Endothelial cell of umbilical vein (primary cell): Measurements from ENCODE around the gene NEK4.

Source experiments
- CTCF ChIP-seq, 2 donors: IDR thresholded peaks; 1 replicate in 1 of 2; 2 replicates in 1 of 2; pipeline ENCODE4 v1.5.1; 2011; ENCODE audit warnings: low read length in 2 of 2, mild to moderate bottlenecking in 2 of 2, moderate library complexity in 2 of 2, control low read depth in 1 of 2, inconsistent platforms in 1 of 2, low read depth in 1 of 2; ENCODE audit not compliant: insufficient read depth in 1 of 2; ENCODE audit errors: extremely low read depth in 1 of 2
- EZH2 ChIP-seq: IDR thresholded peaks from 2 replicates; pipeline ENCODE4 v1.6.1; 2012; ENCODE audit warnings: borderline replicate concordance, low read depth, mild to moderate bottlenecking, moderate library complexity, low read length, inconsistent platforms; ENCODE audit not compliant: severe bottlenecking
- FOS ChIP-seq: IDR thresholded peaks from 2 replicates; pipeline ENCODE4 v1.6.1; 2011; ENCODE audit warnings: mild to moderate bottlenecking, low read length, moderate library complexity, borderline replicate concordance; ENCODE audit not compliant: insufficient read depth
- GATA2 ChIP-seq: IDR thresholded peaks from 2 replicates; pipeline ENCODE4 v1.7.0; 2011; ENCODE audit warnings: low read depth, mild to moderate bottlenecking, moderate library complexity, mixed read lengths, low read length; ENCODE audit not compliant: insufficient read length, insufficient read depth
- JUN ChIP-seq: IDR thresholded peaks from 2 replicates; pipeline ENCODE4 v1.6.1; 2011; ENCODE audit warnings: borderline replicate concordance, low read depth; ENCODE audit not compliant: insufficient read length, insufficient read depth
- MAX ChIP-seq: IDR thresholded peaks from 2 replicates; pipeline ENCODE4 v1.6.1; 2011; ENCODE audit not compliant: insufficient read depth, insufficient read length
- MYC ChIP-seq: IDR thresholded peaks from one replicate; pipeline ENCODE4 v1.6.1; 2011; ENCODE audit warnings: mild to moderate bottlenecking, low read depth, low read length
- POLR2A ChIP-seq: IDR thresholded peaks from 2 replicates; pipeline ENCODE4 v1.6.1; 2012; ENCODE audit warnings: low read depth, mild to moderate bottlenecking, control low read depth, low read length
- POLR2AphosphoS5 ChIP-seq: IDR thresholded peaks from 2 replicates; pipeline ENCODE4 v1.6.1; 2012; ENCODE audit warnings: low read depth, mild to moderate bottlenecking, control low read depth, low read length, moderate library complexity; ENCODE audit not compliant: insufficient read depth

- TF ChIP-seq CTCF (IDR thresholded peaks at IDR 0.05; ENCODE audit: extremely low read depth in 1 of 2, insufficient read depth in 1 of 2, low read depth in 1 of 2, low read length in 2 of 2) (peak; percentile 36 to 47), FOS (no peak), MYC (no peak), POLR2A (no peak), POLR2AphosphoS5 (no peak), EZH2 (no peak), JUN (no peak), MAX (no peak), GATA2 (no peak)
Observed at GRCh38 chr3:52742418-52743041, 28.2 kb downstream of the NEK4 start.
